HPDE6-E6E7 (cell line): ENCODE data around the gene FDX2.
"Not testable (repeated sequence)": the region's sequence is repeated elsewhere in the genome, so short reads cannot be mapped to it uniquely, and the experiment has no call there.

ENCODE experiments used
- DNase-seq: peaks from one replicate; pipeline ENCODE4 v3.0.0; 2011; ENCODE audit warnings: missing footprints; ENCODE audit errors: extremely low spot score

FDX2 gene

DNA sequence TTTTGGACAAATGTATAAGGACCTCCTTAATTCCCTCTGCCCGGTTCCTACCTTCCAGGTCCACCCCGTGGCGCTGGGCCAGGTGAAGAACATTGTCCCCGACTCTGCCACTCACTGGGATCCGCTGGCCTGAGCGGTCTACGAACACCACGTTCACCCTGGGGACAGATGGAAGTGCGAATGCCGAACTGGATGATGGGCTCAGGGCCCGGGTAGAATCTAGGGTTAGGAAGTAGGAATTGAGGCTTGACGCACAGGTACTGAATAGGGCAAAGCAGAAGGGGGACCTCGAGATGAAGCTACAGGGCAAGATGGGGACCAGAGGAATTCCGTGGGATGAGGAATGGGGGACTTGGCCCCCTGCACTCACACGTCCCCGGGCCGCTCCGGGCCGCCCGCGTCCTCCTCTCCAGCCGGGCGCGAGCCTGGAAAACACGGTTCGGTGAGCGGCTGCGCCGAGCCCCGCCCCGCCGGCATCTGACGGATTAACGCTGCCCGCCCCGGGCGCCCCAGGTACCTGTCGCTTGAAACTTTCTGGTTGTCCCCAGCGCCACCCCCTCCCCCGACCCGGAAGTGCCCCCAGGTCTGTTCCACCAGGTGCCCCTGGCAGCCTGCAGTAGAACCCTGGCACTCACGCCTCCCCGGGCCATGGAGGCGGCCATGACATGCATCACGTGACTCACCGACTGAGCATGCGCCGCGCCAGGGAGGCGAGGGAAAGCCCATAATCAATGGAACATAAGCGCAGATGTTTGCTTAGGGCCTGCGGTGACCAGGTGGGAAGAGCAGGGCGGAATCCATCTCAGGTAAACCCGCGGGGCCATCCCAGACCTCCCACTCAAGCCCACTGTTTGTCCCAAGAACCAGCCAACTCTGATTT lies at the start of gene FDX2:
TSS of gene FDX2 (minus strand) at position 681 of the 880 bp plus-strand sequence. CDS start at position 662, 19 bp downstream.
- peak; percentile 76 for DNase-seq

- no peak for DNase-seq
Observed at GRCh38 chr19:10365518-10365917, 49.7 kb upstream of the FDX2 start.

- DNase-seq, result no peak
Observed at GRCh38 chr19:10364644-10365043, 48.8 kb upstream of the FDX2 start.

- DNase-seq, result no peak
Observed at GRCh38 chr19:10363789-10364281, 48.0 kb upstream of the FDX2 start.

- no peak for DNase-seq
Observed at GRCh38 chr19:10362259-10362658, 46.4 kb upstream of the FDX2 start.

DNA sequence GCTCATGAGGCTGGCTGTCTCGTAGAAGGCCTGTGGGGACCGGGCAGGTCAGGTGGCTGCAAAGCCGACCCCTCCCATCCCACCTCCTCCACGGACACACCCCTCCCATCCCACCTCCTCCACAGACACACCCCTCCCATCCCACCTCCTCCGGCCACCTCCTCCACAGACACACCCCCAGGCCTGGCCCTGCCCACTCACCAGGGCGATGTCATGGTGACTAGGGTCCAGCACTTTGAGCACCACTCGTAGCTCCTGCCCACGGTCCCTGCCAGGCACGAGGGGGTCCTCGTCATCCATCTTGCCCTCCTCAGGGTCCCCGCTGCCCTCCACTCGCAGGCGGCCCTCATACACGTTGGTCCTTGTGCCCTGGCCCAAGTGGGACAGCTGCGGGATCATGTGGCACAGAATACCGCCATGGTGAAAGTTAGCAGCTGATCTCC lies 45.8 kb upstream of the FDX2 start:
- no peak for DNase-seq

- DNase-seq, result no peak
Observed at GRCh38 chr19:10356431-10356830, 40.6 kb upstream of the FDX2 start.

- DNase-seq, result no peak
Observed at GRCh38 chr19:10353793-10354391, 38.1 kb upstream of the FDX2 start.

DNA sequence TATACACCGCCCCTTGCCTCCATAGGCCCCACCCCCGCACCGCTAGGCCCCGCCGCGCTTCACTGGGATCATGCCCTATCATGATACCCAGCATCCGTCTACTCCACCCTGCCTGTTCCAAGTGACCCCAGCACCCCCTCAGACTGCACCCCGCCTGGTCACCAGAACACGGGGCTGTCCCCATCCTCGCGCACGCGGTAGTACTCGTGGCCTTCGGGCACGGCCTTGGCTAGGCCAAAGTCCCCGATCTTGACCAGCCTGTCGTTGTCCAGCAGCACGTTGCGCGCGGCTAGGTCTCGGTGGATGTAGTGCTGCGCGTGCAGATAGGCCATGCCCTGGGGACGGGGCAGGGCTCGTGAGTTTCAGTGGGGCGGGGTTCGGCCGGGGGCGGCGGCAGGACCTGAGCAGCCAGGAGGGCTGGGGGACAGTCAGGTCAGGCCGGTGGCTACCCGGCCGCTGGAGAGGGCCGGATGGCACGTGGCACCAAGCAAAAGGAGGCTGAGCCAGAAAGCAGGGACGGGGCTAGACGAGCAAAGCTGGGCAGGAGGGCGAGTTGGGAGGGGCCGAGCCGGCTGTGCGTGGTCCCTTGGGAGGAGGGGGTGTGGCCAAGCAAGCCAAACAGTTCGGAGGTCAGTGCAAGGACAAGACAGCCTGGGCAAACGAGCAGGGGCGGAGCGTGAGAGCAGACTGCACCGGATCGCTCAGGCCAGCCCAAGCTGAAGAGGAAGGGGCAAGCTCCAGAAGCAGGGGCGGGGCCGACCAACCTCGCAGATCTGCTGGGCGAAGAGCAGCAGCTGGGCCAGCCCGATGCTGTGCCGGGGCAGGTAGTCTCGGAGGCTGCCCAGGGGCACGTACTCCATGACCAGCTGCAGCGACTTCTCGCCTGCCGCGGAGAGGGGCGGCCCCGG lies 37.2 kb upstream of the FDX2 start:
- DNase-seq, result no peak

GRCh38 chr19:10346509-10346908 lies 30.7 kb upstream of the FDX2 start:
- no peak for DNase-seq

DNA sequence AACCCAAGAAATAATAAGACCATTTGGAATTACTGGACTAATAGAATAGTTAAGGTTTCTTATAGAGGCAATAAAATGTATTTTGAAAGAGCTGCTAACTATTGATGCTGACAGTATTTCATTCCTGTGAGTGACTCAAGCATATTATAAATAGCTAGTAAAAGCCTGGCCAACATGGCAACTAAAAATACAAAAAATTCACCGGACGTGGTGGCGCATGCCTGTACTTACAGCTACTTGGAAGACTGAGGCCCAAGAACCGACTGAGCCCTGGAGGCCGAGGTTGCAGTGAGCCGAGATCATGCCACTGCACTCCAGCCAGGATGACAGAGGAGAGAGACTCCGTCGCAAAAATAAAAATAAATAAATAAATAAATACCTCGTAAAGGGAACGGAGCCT lies 29.0 kb upstream of the FDX2 start:
- no peak for DNase-seq

- DNase-seq, result no peak
Observed at GRCh38 chr19:10343495-10343894, 27.7 kb upstream of the FDX2 start.

DNA sequence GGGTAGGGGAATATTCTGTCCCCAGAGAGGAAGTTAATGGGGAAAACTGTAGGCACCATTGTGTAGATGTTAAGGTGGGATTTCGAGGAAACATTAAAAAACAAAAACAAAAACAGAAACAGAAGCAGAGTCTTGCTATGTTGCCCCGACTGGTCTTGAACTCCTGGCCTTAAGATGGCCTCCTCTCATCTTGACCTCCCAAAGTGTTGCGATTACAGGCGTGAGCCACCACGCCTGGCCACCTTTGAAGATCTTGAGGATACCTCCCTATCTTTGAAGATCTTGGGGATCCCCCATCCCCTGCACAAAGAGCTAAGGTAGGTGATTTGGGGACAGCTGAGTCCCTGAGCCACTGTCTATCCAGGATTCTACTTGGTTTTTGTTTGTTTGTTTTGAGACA lies 24.2 kb upstream of the FDX2 start:
- no peak for DNase-seq

- DNase-seq, result no peak
Observed at GRCh38 chr19:10339380-10339960, 23.7 kb upstream of the FDX2 start, which contains the start of gene ICAM3. Gene ICAM3, minus strand, starts transcription at chr19:10339624. Its CDS starts 10 bp downstream, at chr19:10339614.

GRCh38 chr19:10338940-10339339 lies 23.1 kb upstream of the FDX2 start:
- DNase-seq, result no peak

- not testable (repeated sequence) for DNase-seq
Observed at GRCh38 chr19:10336725-10337124, 20.9 kb upstream of the FDX2 start.

- no peak for DNase-seq
Observed at GRCh38 chr19:10335352-10335985, 19.7 kb upstream of the FDX2 start.

DNA sequence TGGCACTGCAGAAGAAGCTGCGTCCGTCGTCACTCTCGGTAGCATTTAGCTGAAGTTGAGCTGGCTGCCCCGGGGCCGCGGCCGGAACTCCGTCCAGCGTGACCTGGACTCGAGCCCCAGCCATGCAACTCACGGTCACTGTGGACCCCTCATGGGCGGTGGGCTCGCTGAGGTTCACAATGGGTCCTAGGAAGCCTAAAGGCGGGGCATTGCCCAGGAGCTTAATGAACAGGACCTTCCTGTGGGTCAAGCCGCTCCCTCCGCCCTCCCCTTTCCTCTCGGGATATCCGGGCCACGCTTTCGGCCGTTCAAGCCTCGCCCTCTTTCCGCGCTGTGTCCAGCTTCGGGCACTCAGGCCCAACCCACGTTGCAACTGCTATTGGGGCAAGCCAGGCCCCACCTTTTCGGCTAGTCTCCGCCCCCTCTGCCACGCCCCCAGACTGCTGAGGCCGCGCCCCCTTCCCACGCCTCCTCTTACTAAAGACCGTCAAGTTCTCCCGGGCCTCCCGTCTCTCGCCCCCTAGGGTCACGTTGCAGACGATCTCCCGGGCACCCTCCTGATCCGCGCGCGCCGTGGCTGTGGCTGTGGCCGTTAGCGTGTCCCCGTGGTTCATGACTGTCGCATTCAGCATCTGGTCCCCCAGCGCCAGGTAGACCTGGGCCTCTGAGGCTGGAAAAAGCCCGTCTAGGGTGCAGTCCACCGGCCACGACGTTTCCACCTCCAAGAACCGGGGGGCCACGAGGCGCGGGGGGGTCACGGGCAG lies 19.0 kb upstream of the FDX2 start:
- DNase-seq, result peak; percentile 88

DNA sequence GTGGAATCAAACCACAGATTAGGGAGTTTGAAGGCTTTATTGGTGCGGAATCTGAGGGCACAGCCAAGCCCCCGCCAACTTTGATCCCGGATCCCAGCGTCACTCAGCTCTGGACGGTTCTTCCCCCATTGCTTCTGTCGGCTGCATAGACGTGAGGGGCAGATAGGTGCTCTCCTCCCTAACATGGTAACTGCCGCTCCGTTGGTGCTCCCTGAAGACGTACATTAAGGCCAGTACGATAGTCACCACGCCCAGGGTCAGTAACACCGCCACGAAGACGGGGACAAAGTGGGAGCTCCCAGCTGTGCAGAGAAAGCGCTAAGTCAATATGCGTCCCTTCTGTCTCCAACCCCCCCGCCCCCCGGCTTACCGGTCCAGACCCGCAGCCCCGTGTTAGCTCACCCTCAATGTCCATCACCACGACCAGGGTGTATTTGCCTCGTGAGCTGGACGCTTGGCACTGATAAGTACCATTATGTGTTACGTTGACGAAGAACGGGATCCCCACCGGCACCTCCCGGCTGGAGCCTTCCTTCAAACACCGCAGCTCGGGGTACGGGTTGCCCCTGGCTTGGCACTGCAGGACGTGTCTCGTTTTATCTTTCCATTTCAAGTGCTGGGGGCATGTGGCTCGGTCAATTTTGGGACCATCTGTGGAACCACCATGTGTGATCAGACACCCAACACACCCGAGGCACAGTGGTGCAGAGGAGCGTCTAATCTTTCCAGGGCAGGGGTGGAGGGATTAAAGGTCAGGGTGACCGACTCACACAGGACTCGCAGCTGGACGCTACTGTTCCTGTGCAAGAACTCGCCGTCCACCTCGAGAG lies 18.2 kb upstream of the FDX2 start:
- DNase-seq, result peak; percentile 11
